ENCODE measurements around the gene BYSL.

GRCh38 chr6:41940759-41941279 is 19.5 kb downstream of the BYSL start:
- no peak for TF ChIP-seq CTCF (conservative IDR thresholded peaks at IDR 0.05; ENCODE audit: low read depth, low read length)
- no peak for TF ChIP-seq EZH2 (IDR thresholded peaks at IDR 0.05; ENCODE audit: low read length, unreplicated experiment)

All from PC-3 (cell line).